Endothelial cell of umbilical vein (primary cell): ENCODE measurements around the gene ZNF423. TPM values are rescaled to one million over a fixed set of nuclear protein-coding genes. Genes with fewer than 3 reads are reported as not detected.

Experiments used
- BruUV-seq: library from RNA; stranded (reverse); fragments of 400-500 nt; replicated peaks from 2 replicates; lab custom pipeline; 2021; lab: Mats Ljungman, UMichigan
- CTCF ChIA-PET: fragments of 300-600, 350-600 bp; sonication (Branson Sonifier 250); formaldehyde crosslinking; loops from one replicate; lab custom pipeline; 2021; ENCODE audit warnings: antibody characterized with exemption, inconsistent platforms; lab: Charles Lee
- POLR2A ChIA-PET: fragments of 300-600, 350-600 bp; sonication (Branson Sonifier 250); formaldehyde crosslinking; loops from one replicate; lab custom pipeline; 2021; ENCODE audit warnings: antibody characterized with exemption, inconsistent platforms; lab: Charles Lee
- DNase-seq: peaks from one replicate; pipeline ENCODE4 v3.0.0-alpha.2; 2011; ENCODE audit warnings: low read depth, low spot score
- FAIRE-seq: peaks from 2 replicates; lab custom pipeline; 2011; peaks lifted over from hg19 to GRCh38; lab: Jason Lieb, UNC
- H2AFZ ChIP-seq: 2 replicates; pipeline ENCODE4 v1.6.0; 2012; ENCODE audit warnings: low read depth, low read length, control low read depth, inconsistent platforms
- H3K27ac ChIP-seq: 2 replicates; pipeline ENCODE4 v1.5.1; 2011; ENCODE audit warnings: low read depth, mild to moderate bottlenecking, control low read depth, low read length, moderate library complexity; ENCODE audit not compliant: insufficient read depth
- H3K27me3 ChIP-seq, 2 experiments: 2 replicates each; pipeline versions ENCODE4 v1.6.0 to v1.6.1; 2011; ENCODE audit warnings: low read length in 2 of 2, mixed read lengths in 1 of 2; ENCODE audit not compliant: control insufficient read depth in 2 of 2, insufficient read depth in 2 of 2
- H3K36me3 ChIP-seq, 2 experiments: 2 replicates in 1 of 2; 3 replicates in 1 of 2; pipeline ENCODE4 v1.5.1; 2011; ENCODE audit warnings: low read length in 2 of 2, mild to moderate bottlenecking in 1 of 2, moderate library complexity in 1 of 2; ENCODE audit not compliant: control insufficient read depth in 2 of 2, insufficient read depth in 2 of 2; ENCODE audit errors: extremely low read depth in 1 of 2
- H3K4me1 ChIP-seq: 3 replicates; pipeline ENCODE4 v1.5.1; 2011; ENCODE audit warnings: mild to moderate bottlenecking, low read length; ENCODE audit not compliant: control insufficient read depth, insufficient read depth; ENCODE audit errors: extremely low read depth
- H3K4me2 ChIP-seq: 2 replicates; pipeline ENCODE4 v1.6.1; 2011; ENCODE audit warnings: low read length, control low read depth, mixed read lengths; ENCODE audit not compliant: insufficient read depth
- H3K4me3 ChIP-seq, 3 experiments: fragments of 200-600 bp in 1 of 3; sonication (generic), shearing (Covaris generic) in 1 of 3; replicated peaks in 1 of 3; 2 replicates each; pipeline ENCODE4 v1.5.1; 2011 to 2016; ENCODE audit warnings: control low read depth in 3 of 3, low read length in 3 of 3, mild to moderate bottlenecking in 2 of 3, inconsistent platforms in 1 of 3, low read depth in 1 of 3, moderate library complexity in 1 of 3; ENCODE audit not compliant: insufficient read depth in 1 of 3
- H3K79me2 ChIP-seq: 2 replicates; pipeline ENCODE4 v1.6.0; 2012; ENCODE audit warnings: low read length, inconsistent platforms; ENCODE audit not compliant: control insufficient read depth, insufficient read depth
- H3K9ac ChIP-seq: replicated peaks from 2 replicates; pipeline ENCODE3; 2011; ENCODE audit warnings: low read length, control low read depth; ENCODE audit not compliant: insufficient read depth; ENCODE audit errors: extremely low read depth
- H3K9me1 ChIP-seq: replicated peaks from 3 replicates; pipeline ENCODE4 v1.6.0; 2011; ENCODE audit warnings: mild to moderate bottlenecking, low read length; ENCODE audit not compliant: control insufficient read depth, insufficient read depth; ENCODE audit errors: extremely low read depth
- H3K9me3 ChIP-seq: replicated peaks from 2 replicates; pipeline ENCODE4 v1.5.1; 2012; ENCODE audit warnings: low read length, inconsistent platforms; ENCODE audit not compliant: control insufficient read depth, insufficient read depth
- H4K20me1 ChIP-seq: replicated peaks from 2 replicates; pipeline ENCODE3; 2011; ENCODE audit warnings: mild to moderate bottlenecking, low read length; ENCODE audit not compliant: control insufficient read depth, insufficient read depth; ENCODE audit errors: extremely low read depth
- CTCF ChIP-seq, 2 donors: IDR thresholded peaks; 1 replicate in 1 of 2; 2 replicates in 1 of 2; pipeline ENCODE4 v1.5.1; 2011; ENCODE audit warnings: low read length in 2 of 2, mild to moderate bottlenecking in 2 of 2, moderate library complexity in 2 of 2, control low read depth in 1 of 2, inconsistent platforms in 1 of 2, low read depth in 1 of 2; ENCODE audit not compliant: insufficient read depth in 1 of 2; ENCODE audit errors: extremely low read depth in 1 of 2
- EZH2 ChIP-seq: IDR thresholded peaks from 2 replicates; pipeline ENCODE4 v1.6.1; 2012; ENCODE audit warnings: borderline replicate concordance, low read depth, mild to moderate bottlenecking, moderate library complexity, low read length, inconsistent platforms; ENCODE audit not compliant: severe bottlenecking
- FOS ChIP-seq: IDR thresholded peaks from 2 replicates; pipeline ENCODE4 v1.6.1; 2011; ENCODE audit warnings: mild to moderate bottlenecking, low read length, moderate library complexity, borderline replicate concordance; ENCODE audit not compliant: insufficient read depth
- GATA2 ChIP-seq: IDR thresholded peaks from 2 replicates; pipeline ENCODE4 v1.7.0; 2011; ENCODE audit warnings: low read depth, mild to moderate bottlenecking, moderate library complexity, mixed read lengths, low read length; ENCODE audit not compliant: insufficient read length, insufficient read depth
- JUN ChIP-seq: IDR thresholded peaks from 2 replicates; pipeline ENCODE4 v1.6.1; 2011; ENCODE audit warnings: borderline replicate concordance, low read depth; ENCODE audit not compliant: insufficient read length, insufficient read depth
- MAX ChIP-seq: IDR thresholded peaks from 2 replicates; pipeline ENCODE4 v1.6.1; 2011; ENCODE audit not compliant: insufficient read depth, insufficient read length
- MYC ChIP-seq: IDR thresholded peaks from one replicate; pipeline ENCODE4 v1.6.1; 2011; ENCODE audit warnings: mild to moderate bottlenecking, low read depth, low read length
- POLR2A ChIP-seq: IDR thresholded peaks from 2 replicates; pipeline ENCODE4 v1.6.1; 2012; ENCODE audit warnings: low read depth, mild to moderate bottlenecking, control low read depth, low read length
- POLR2AphosphoS5 ChIP-seq: IDR thresholded peaks from 2 replicates; pipeline ENCODE4 v1.6.1; 2012; ENCODE audit warnings: low read depth, mild to moderate bottlenecking, control low read depth, low read length, moderate library complexity; ENCODE audit not compliant: insufficient read depth
- dilution Hi-C: fragments of 300-500 bp; cut with MboI; formaldehyde crosslinking; loops from one replicate; pipeline ENCODE4 v1.15.0; 2019; ENCODE audit warnings: low sequenced_read_pairs; ENCODE audit not compliant: extremely low pct_ligation_motif_present
- intact Hi-C: fragments of 100-400 bp; cut with micrococcal nuclease; formaldehyde crosslinking; loops from one replicate; pipeline ENCODE4 v1.10.0; 2022
- polyA plus RNA-seq, 4 experiments: library from polyadenylated mRNA; depleted of rRNA in 3 of 4; stranded (reverse) in 3 of 4; unstranded in 1 of 4; fragments of >200 nt; gene quantifications; 2 replicates each; pipeline versions ENCODE4 v1.2.1 to v1.2.3, GENCODE V29; 2011 to 2012; ENCODE audit warnings: missing spikeins in 1 of 4
- total RNA-seq: library from RNA; stranded (reverse); gene quantifications from 2 replicates; pipeline ENCODE4 v1.2.3, GENCODE V29; 2021

Gene ZNF423
- total and polyA plus RNA-seq, 2 donors (not counting 3 experiments of a cell fraction or from before 2014, with no cell fraction given), result 2.2 to 8.1 TPM

- ChIA-PET CTCF (no interaction called here), POLR2A (no interaction called here)
- dilution Hi-C loops (no loop called here), intact Hi-C loops (no loop called here)
- Histone ChIP-seq H3K4me2 (no peak overlapping the region), H3K27me3 (no peaks in the 10 kb centered on the region), H3K36me3 (no peaks in the 10 kb centered on the region), H3K9me1 (no peaks in the 10 kb centered on the region), H3K9me3 (no peaks in the 10 kb centered on the region), H3K9ac (no peak overlapping the region), H3K4me1 (peaks cover 4% of the 10 kb centered on the region), H4K20me1 (no peaks in the 10 kb centered on the region), H2AFZ (no peak overlapping the region), H3K79me2 (no peaks in the 10 kb centered on the region), H3K4me3 (no peak overlapping the region), H3K27ac (no peak overlapping the region)
- no peak for DNase-seq
- TF ChIP-seq CTCF (IDR thresholded peaks at IDR 0.05; ENCODE audit: extremely low read depth in 1 of 2, insufficient read depth in 1 of 2, low read depth in 1 of 2, low read length in 2 of 2) (no peak), POLR2A (no peak), MAX (no peak), EZH2 (no peak), MYC (no peak), POLR2AphosphoS5 (no peak), GATA2 (no peak), FOS (no peak), JUN (no peak)
- no peak for FAIRE-seq
- no TSS peak for BruUV-seq
Observed at GRCh38 chr16:49599704-49600103, 256.2 kb downstream of the ZNF423 start.
